GM23248 (cell line): ENCODE results near the gene CACNB2.

ENCODE experiments used
- EZH2 ChIP-seq: fragments of 200-600 bp; sonication (generic); IDR thresholded peaks from 2 replicates; pipeline ENCODE4 v1.6.1; 2018; ENCODE audit warnings: antibody characterized with exemption, mild to moderate bottlenecking; ENCODE audit not compliant: insufficient read depth, poor library complexity, severe bottlenecking
- EZH2phosphoT487 ChIP-seq: fragments of 200-600 bp; sonication (generic); IDR thresholded peaks from 2 replicates; pipeline ENCODE4 v1.6.1; 2018; ENCODE audit warnings: antibody characterized with exemption, moderate library complexity, mild to moderate bottlenecking, low read depth; ENCODE audit not compliant: insufficient read depth

- TF ChIP-seq EZH2 (no peak), EZH2phosphoT487 (no peak)
These were observed 229.7 kb downstream of the CACNB2 start for GRCh38 chr10:18369859-18370473.
